HEK293 (cell line): ENCODE measurements around the gene KIF3B.

ENCODE experiments used
- CTCF ChIA-PET: fragments of 350-600 bp; formaldehyde crosslinking; extraction: SDS; loops from one replicate; lab custom pipeline; 2021; ENCODE audit warnings: antibody characterized with exemption; lab: Yijun Ruan, JAX
- POLR2A ChIA-PET: fragments of 300-600 bp; formaldehyde crosslinking; extraction: SDS; loops from one replicate; lab custom pipeline; 2020; ENCODE audit warnings: antibody characterized with exemption, inconsistent platforms; lab: Yijun Ruan, JAX
- H3K27ac ChIP-seq: fragments of 200-500 bp; sonication (Bioruptor generic); 2 replicates; pipeline ENCODE4 v1.5.1; 2014; ENCODE audit warnings: low read depth, low read length, control low read depth, inconsistent platforms; ENCODE audit errors: extremely low read depth
- H3K36me3 ChIP-seq, 2 experiments: fragments of 200-500 bp in 1 of 2; sonication (Bioruptor generic) in 1 of 2; 1 replicate in 1 of 2; 2 replicates in 1 of 2; pipeline ENCODE4 v1.5.1; 2014 to 2017; ENCODE audit warnings: inconsistent platforms in 2 of 2, low read length in 2 of 2; ENCODE audit not compliant: control insufficient read depth in 2 of 2, insufficient read depth in 1 of 2
- H3K4me1 ChIP-seq: fragments of 200-500 bp; sonication (Bioruptor generic); 2 replicates; pipeline ENCODE4 v1.5.1; 2014; ENCODE audit warnings: mild to moderate bottlenecking, low read length, inconsistent platforms; ENCODE audit not compliant: control insufficient read depth, insufficient read depth
- H3K4me3 ChIP-seq: 2 replicates; pipeline ENCODE4 v1.5.1; 2011; ENCODE audit warnings: low read depth, mild to moderate bottlenecking, control low read depth, low read length, moderate library complexity
- H3K9me3 ChIP-seq: fragments of 200-500 bp; sonication (Bioruptor generic); 2 replicates; pipeline ENCODE4 v1.5.1; 2014; ENCODE audit warnings: low read depth, low read length, inconsistent platforms; ENCODE audit not compliant: control insufficient read depth, insufficient read depth
- HOXD13 ChIP-seq: sonication (generic); formaldehyde crosslinking; IDR thresholded peaks from 2 replicates; pipeline ENCODE4 v1.8.0; 2022; ENCODE audit warnings: missing genetic modification reagents, borderline replicate concordance
- KLF9 ChIP-seq: fragments of 450-650 bp; formaldehyde crosslinking; IDR thresholded peaks from 2 replicates; pipeline ENCODE4 v1.5.1; 2016; ENCODE audit warnings: missing biosample characterization, missing genetic modification characterization, low read depth
- REPIN1 ChIP-seq: fragments of 450-650 bp; formaldehyde crosslinking; IDR thresholded peaks from 2 replicates; pipeline ENCODE4 v1.5.1; 2017; ENCODE audit warnings: missing biosample characterization, missing genetic modification characterization, low read depth
- YY1 ChIP-seq: fragments of 450-650 bp; formaldehyde crosslinking; IDR thresholded peaks from 2 replicates; pipeline ENCODE4 v1.5.1; 2018; ENCODE audit warnings: missing biosample characterization, missing genetic modification characterization
- ZBTB48 ChIP-seq: fragments of 450-650 bp; formaldehyde crosslinking; IDR thresholded peaks from 2 replicates; pipeline ENCODE4 v1.5.1; 2016; ENCODE audit warnings: missing biosample characterization, missing genetic modification characterization
- ZBTB7A ChIP-seq: fragments of 450-650 bp; formaldehyde crosslinking; IDR thresholded peaks from 2 replicates; pipeline ENCODE4 v1.5.1; 2016; ENCODE audit warnings: low read depth, missing biosample characterization, missing genetic modification characterization
- ZFP69B ChIP-seq: fragments of 450-650 bp; formaldehyde crosslinking; IDR thresholded peaks from 2 replicates; pipeline ENCODE4 v1.5.1; 2016; ENCODE audit warnings: missing biosample characterization, missing genetic modification characterization
- ZNF26 ChIP-seq: fragments of 450-650 bp; formaldehyde crosslinking; IDR thresholded peaks from 2 replicates; pipeline ENCODE4 v1.5.1; 2016; ENCODE audit warnings: missing biosample characterization, missing genetic modification characterization
- ZNF302 ChIP-seq: fragments of 450-650 bp; formaldehyde crosslinking; IDR thresholded peaks from 2 replicates; pipeline ENCODE4 v1.5.1; 2016; ENCODE audit warnings: missing biosample characterization, missing genetic modification characterization, low read depth
- ZXDB ChIP-seq: fragments of 450-650 bp; formaldehyde crosslinking; IDR thresholded peaks from 2 replicates; pipeline ENCODE4 v1.5.1; 2016; ENCODE audit warnings: missing biosample characterization, missing genetic modification characterization
- TF ChIP-seq, protein P1 (sequence below): fragments of 450-650 bp; formaldehyde crosslinking; IDR thresholded peaks from 2 replicates; pipeline ENCODE4 v1.5.1; 2016; ENCODE audit warnings: missing biosample characterization, missing genetic modification characterization
- TF ChIP-seq, protein P2 (sequence below): fragments of 450-650 bp; formaldehyde crosslinking; IDR thresholded peaks from 2 replicates; pipeline ENCODE4 v1.5.1; 2016; ENCODE audit warnings: missing biosample characterization, missing genetic modification characterization
- TF ChIP-seq, protein P3 (sequence below): fragments of 450-650 bp; formaldehyde crosslinking; IDR thresholded peaks from 2 replicates; pipeline ENCODE4 v1.5.1; 2016; ENCODE audit warnings: missing biosample characterization, missing genetic modification characterization

KIF3B gene

GRCh38 chr20:32231245-32231644 lies 46.2 kb upstream of the KIF3B start:
- Histone ChIP-seq H3K27ac (no peak overlapping the region), H3K36me3 (peaks cover 14 to 94% of the 10 kb centered on the region in 2 experiments), H3K9me3 (no peaks in the 10 kb centered on the region), H3K4me1 (no peaks in the 10 kb centered on the region), H3K4me3 (no peak overlapping the region)
- POLR2A ChIA-PET = no interaction called here
- TF ChIP-seq KLF9 (tag by site-specific recombination) = no peak
- no peak for TF ChIP-seq ZBTB7A
- no peak for TF ChIP-seq ZXDB (tag by site-specific recombination)
- no peak for TF ChIP-seq YY1
- CTCF ChIA-PET = no interaction called here

DNA sequence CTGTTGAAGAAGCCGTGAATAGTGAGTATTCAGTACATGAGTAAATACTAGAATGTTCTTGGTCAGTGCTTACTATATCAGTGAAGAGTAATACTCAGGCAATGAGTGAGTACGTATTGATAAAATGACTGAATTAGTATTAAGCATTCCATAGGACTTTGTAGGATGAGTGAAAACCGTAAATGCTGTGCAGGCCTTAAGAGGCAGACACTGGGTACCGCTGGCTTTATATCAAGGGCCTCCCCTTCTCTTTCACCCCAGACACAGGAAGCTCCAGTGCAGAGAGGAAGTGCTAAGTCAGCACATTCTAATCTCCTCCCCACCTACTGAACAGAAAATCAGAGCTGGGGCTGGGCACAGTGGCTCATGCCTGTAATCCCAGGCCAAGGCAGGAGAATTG lies 45.6 kb upstream of the KIF3B start:
- POLR2A ChIA-PET = no interaction called here

GRCh38 chr20:32232326-32232886 lies 45.0 kb upstream of the KIF3B start:
- no peaks in the 10 kb centered on the region for H3K4me1 ChIP-seq
- no peak overlapping the region for H3K27ac ChIP-seq
- CTCF ChIA-PET = interaction anchor here (0.7 kb wide), 1 partner anchor 239 kb away, joined by 6 read pairs; no protein-coding TSS in a partner anchor
- H3K4me3 ChIP-seq = no peak overlapping the region
- TF ChIP-seq ZFP69B (no peak), REPIN1 (tag by site-specific recombination) (no peak)
- TF ChIP-seq, protein P1, sequence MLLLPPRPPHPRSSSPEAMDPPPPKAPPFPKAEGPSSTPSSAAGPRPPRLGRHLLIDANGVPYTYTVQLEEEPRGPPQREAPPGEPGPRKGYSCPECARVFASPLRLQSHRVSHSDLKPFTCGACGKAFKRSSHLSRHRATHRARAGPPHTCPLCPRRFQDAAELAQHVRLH (tag by site-specific recombination) = no peak
- TF ChIP-seq, all 188 proteins: peak for 0
- Histone ChIP-seq H3K9me3 (no peaks in the 10 kb centered on the region), H3K36me3 (peaks cover 8 to 92% of the 10 kb centered on the region in 2 experiments)
- POLR2A ChIA-PET = no interaction called here

More for the DNA sequence above, 45.6 kb upstream of the KIF3B start:
- Histone ChIP-seq H3K36me3 (peaks cover 14 to 94% of the 10 kb centered on the region in 2 experiments), H3K27ac (no peak overlapping the region), H3K4me3 (no peak overlapping the region), H3K9me3 (no peaks in the 10 kb centered on the region), H3K4me1 (no peaks in the 10 kb centered on the region)
- CTCF ChIA-PET = no interaction called here
- TF ChIP-seq, protein P2, sequence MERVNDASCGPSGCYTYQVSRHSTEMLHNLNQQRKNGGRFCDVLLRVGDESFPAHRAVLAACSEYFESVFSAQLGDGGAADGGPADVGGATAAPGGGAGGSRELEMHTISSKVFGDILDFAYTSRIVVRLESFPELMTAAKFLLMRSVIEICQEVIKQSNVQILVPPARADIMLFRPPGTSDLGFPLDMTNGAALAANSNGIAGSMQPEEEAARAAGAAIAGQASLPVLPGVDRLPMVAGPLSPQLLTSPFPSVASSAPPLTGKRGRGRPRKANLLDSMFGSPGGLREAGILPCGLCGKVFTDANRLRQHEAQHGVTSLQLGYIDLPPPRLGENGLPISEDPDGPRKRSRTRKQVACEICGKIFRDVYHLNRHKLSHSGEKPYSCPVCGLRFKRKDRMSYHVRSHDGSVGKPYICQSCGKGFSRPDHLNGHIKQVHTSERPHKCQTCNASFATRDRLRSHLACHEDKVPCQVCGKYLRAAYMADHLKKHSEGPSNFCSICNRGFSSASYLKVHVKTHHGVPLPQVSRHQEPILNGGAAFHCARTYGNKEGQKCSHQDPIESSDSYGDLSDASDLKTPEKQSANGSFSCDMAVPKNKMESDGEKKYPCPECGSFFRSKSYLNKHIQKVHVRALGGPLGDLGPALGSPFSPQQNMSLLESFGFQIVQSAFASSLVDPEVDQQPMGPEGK (tag by site-specific recombination) = no peak

- Histone ChIP-seq H3K9me3 (no peaks in the 10 kb centered on the region), H3K4me3 (no peak overlapping the region), H3K36me3 (peaks cover 8 to 83% of the 10 kb centered on the region in 2 experiments), H3K27ac (no peak overlapping the region), H3K4me1 (no peaks in the 10 kb centered on the region)
- CTCF ChIA-PET = interaction anchor here (0.7 kb wide), 1 partner anchor 238 kb away, joined by 6 read pairs; no protein-coding TSS in a partner anchor
- TF ChIP-seq, protein P3, sequence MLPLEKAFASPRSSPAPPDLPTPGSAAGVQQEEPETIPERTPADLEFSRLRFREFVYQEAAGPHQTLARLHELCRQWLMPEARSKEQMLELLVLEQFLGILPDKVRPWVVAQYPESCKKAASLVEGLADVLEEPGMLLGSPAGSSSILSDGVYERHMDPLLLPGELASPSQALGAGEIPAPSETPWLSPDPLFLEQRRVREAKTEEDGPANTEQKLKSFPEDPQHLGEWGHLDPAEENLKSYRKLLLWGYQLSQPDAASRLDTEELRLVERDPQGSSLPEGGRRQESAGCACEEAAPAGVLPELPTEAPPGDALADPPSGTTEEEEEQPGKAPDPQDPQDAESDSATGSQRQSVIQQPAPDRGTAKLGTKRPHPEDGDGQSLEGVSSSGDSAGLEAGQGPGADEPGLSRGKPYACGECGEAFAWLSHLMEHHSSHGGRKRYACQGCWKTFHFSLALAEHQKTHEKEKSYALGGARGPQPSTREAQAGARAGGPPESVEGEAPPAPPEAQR (tag by site-specific recombination) = no peak
- TF ChIP-seq ZNF302 (tag by site-specific recombination) (no peak), ZNF26 (tag by site-specific recombination) (no peak), ZBTB48 (no peak), HOXD13 (no peak)
- TF ChIP-seq, protein P2 (tag by site-specific recombination) = no peak
- POLR2A ChIA-PET = no interaction called here
These were observed 44.2 kb upstream of the KIF3B start for GRCh38 chr20:32233286-32233685.
